Measurements from ENCODE around the gene C10orf67. TPM values are rescaled to one million over a fixed set of nuclear protein-coding genes. Genes with fewer than 3 reads are reported as not detected.

Gene C10orf67
- total RNA-seq, 1 experiment from 2014 or later, result 0.21 TPM

- intact Hi-C loops (cut with micrococcal nuclease), result no loop called here
- Mint-ChIP-seq H3K36me3 (ENCODE audit: insufficient read depth, unreplicated experiment) (no peaks in the 10 kb centered on the region), H3K9me3 (ENCODE audit: unreplicated experiment) (no peaks in the 10 kb centered on the region), H3K27ac (ENCODE audit: low read depth, unreplicated experiment) (no peak overlapping the region), H3K27me3 (ENCODE audit: insufficient read depth, unreplicated experiment) (peaks cover 46% of the 10 kb centered on the region), H3K4me1 (ENCODE audit: insufficient read depth, unreplicated experiment) (no peaks in the 10 kb centered on the region), H3K4me3 (ENCODE audit: unreplicated experiment) (no peak overlapping the region)
- POLR2A ChIA-PET, result no interaction called here
- TF ChIP-seq, protein P1, sequence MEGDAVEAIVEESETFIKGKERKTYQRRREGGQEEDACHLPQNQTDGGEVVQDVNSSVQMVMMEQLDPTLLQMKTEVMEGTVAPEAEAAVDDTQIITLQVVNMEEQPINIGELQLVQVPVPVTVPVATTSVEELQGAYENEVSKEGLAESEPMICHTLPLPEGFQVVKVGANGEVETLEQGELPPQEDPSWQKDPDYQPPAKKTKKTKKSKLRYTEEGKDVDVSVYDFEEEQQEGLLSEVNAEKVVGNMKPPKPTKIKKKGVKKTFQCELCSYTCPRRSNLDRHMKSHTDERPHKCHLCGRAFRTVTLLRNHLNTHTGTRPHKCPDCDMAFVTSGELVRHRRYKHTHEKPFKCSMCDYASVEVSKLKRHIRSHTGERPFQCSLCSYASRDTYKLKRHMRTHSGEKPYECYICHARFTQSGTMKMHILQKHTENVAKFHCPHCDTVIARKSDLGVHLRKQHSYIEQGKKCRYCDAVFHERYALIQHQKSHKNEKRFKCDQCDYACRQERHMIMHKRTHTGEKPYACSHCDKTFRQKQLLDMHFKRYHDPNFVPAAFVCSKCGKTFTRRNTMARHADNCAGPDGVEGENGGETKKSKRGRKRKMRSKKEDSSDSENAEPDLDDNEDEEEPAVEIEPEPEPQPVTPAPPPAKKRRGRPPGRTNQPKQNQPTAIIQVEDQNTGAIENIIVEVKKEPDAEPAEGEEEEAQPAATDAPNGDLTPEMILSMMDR (IDR thresholded peaks at IDR 0.05; ENCODE audit: unreplicated experiment), result no peak
- no peak for DNase-seq (ENCODE audit: unreplicated experiment)
- BruUV-seq (replicated peaks), result no TSS peak
- CTCF ChIA-PET, result interaction anchor here (0.6 to 0.7 kb wide), 2 partner anchors 14 to 104 kb away, joined by 3 read pairs; no protein-coding TSS in a partner anchor
These were observed 172.0 kb downstream of the C10orf67 start for GRCh38 chr10:23172429-23173213.

- Mint-ChIP-seq H3K27me3 (ENCODE audit: insufficient read depth, unreplicated experiment) (peaks cover 38% of the 10 kb centered on the region), H3K27ac (ENCODE audit: low read depth, unreplicated experiment) (no peak overlapping the region), H3K4me1 (ENCODE audit: insufficient read depth, unreplicated experiment) (no peaks in the 10 kb centered on the region), H3K36me3 (ENCODE audit: insufficient read depth, unreplicated experiment) (no peaks in the 10 kb centered on the region), H3K4me3 (ENCODE audit: unreplicated experiment) (no peak overlapping the region), H3K9me3 (ENCODE audit: unreplicated experiment) (no peaks in the 10 kb centered on the region)
- ChIA-PET POLR2A (no interaction called here), CTCF (no interaction called here)
- no TSS peak for BruUV-seq (replicated peaks)
- peak; percentile 36 for DNase-seq (ENCODE audit: unreplicated experiment)
- TF ChIP-seq, protein P1 (IDR thresholded peaks at IDR 0.05; ENCODE audit: unreplicated experiment), result no peak
- intact Hi-C loops (cut with micrococcal nuclease), result no loop called here
These were observed 173.2 kb downstream of the C10orf67 start for GRCh38 chr10:23171232-23171876.

DNA sequence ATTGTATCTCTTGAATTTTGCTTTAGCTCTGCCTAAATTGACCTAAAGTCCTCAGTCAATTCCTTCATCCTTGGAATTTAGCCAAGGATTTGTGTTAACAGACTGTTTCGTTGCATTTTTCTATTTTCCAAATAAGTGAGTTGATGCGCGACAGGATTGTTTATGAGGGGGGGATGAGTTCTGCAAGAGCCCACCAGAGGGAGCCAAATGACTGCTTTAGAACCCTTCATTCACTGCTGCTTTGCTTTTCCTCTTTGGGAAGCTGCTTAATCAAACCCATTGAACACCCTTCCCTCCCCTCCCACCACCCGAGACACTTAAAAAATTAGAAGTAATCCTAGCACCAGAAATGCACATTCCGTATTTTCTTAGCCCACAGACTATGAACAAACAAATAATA is 186.2 kb downstream of the C10orf67 start:
- TF ChIP-seq, protein P1 (IDR thresholded peaks at IDR 0.05; ENCODE audit: unreplicated experiment), result peak; percentile 73
- peaks cover 17% of the 10 kb centered on the region for H3K4me1 Mint-ChIP-seq (ENCODE audit: insufficient read depth, unreplicated experiment)
- peaks cover 55% of the 10 kb centered on the region for H3K27me3 Mint-ChIP-seq (ENCODE audit: insufficient read depth, unreplicated experiment)
- H3K27ac Mint-ChIP-seq (ENCODE audit: low read depth, unreplicated experiment), result no peak overlapping the region
- POLR2A ChIA-PET, result interaction anchor here (0.7 to 0.8 kb wide), 2 partner anchors 23 to 400 kb away, joined by 3 to 5 read pairs; no protein-coding TSS in a partner anchor
- CTCF ChIA-PET, result interaction anchor here (0.5 to 9.7 kb wide), 61 partner anchors 9 to 1398 kb away, joined by 3 to 141 read pairs (median 4); no protein-coding TSS in a partner anchor
- DNase-seq (ENCODE audit: unreplicated experiment), result peak; percentile 71
- intact Hi-C loops (cut with micrococcal nuclease), result loop anchor here (2.0 to 10.0 kb wide), 7 partner anchors 134 to 1396 kb away; no protein-coding TSS in a partner anchor
- no peak overlapping the region for H3K4me3 Mint-ChIP-seq (ENCODE audit: unreplicated experiment)
- H3K9me3 Mint-ChIP-seq (ENCODE audit: unreplicated experiment), result no peaks in the 10 kb centered on the region
- BruUV-seq (replicated peaks), result no TSS peak
- H3K36me3 Mint-ChIP-seq (ENCODE audit: insufficient read depth, unreplicated experiment), result no peaks in the 10 kb centered on the region
